IPS-20b (cell line): ENCODE data around the gene ACTRT3.

Source experiments
- H3K27ac ChIP-seq: one replicate; pipeline ENCODE4 v1.5.1; 2013; ENCODE audit warnings: low read length
- H3K27me3 ChIP-seq: 2 replicates; pipeline ENCODE4 v1.6.1; 2013; ENCODE audit warnings: mild to moderate bottlenecking, low read length, inconsistent platforms; ENCODE audit not compliant: insufficient read depth
- H3K36me3 ChIP-seq: 2 replicates; pipeline ENCODE4 v1.6.1; 2013; ENCODE audit warnings: low read depth, mild to moderate bottlenecking, inconsistent platforms, low read length, moderate library complexity; ENCODE audit not compliant: insufficient read depth
- H3K4me1 ChIP-seq: 2 replicates; pipeline ENCODE4 v1.6.1; 2013; ENCODE audit warnings: mild to moderate bottlenecking, control low read depth, inconsistent platforms, low read length, moderate library complexity; ENCODE audit not compliant: insufficient read depth
- H3K4me3 ChIP-seq: 2 replicates; pipeline ENCODE4 v1.5.1; 2013; ENCODE audit warnings: mild to moderate bottlenecking, low read length, inconsistent platforms
- H3K9ac ChIP-seq: 2 replicates; pipeline ENCODE4 v1.6.1; 2013; ENCODE audit warnings: low read depth, mild to moderate bottlenecking, inconsistent platforms, low read length, moderate library complexity
- H3K9me3 ChIP-seq: 2 replicates; pipeline ENCODE4 v1.6.1; 2013; ENCODE audit warnings: mild to moderate bottlenecking, low read depth, low read length, inconsistent platforms; ENCODE audit not compliant: insufficient read depth

Gene ACTRT3

DNA sequence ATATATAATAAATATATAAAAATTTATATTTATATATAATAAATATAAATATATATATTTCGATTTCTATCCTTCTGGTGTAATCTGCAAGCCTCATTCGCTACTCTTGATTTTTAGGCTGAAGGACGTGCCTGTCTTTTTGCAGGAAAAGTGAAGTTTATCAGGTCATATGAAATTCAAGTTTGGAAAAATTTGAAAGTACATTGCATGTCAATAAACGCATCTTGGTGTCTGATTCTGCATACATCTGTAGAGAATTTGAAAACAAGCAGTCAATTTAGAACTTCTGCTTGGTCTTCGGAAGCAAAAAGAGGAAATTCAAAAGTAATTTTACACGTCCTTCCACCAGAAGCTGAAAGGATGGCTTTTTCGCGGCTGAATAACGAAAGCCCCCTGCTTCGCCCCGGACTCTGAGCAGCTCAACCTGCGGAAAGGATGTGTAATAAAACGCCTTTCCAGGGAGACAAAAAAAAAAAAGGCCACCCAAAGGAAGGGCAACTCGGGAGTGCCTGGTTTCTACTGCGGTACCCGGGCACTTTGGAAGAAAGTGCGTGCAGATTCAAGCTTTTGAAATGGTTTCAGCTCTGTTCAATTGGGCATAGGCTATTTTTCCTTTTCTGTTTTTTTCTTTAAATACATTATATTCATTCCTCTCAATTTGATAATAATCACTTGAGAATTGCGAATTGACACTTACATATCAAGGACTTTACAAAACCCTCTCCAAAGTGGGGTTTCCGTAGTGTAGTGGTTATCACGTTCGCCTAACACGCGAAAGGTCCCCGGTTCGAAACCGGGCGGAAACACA is 2.3 kb upstream of the ACTRT3 start:
- H3K36me3 ChIP-seq = peaks cover 16% of the 10 kb centered on the region
- no peaks in the 10 kb centered on the region for H3K27me3 ChIP-seq
- H3K27ac ChIP-seq = no peak overlapping the region
- peaks cover 13% of the 10 kb centered on the region for H3K4me1 ChIP-seq
- peak overlapping the region; percentile 96; the same call in 1 of the 2 replicates for H3K9ac ChIP-seq
- no peaks in the 10 kb centered on the region for H3K9me3 ChIP-seq
- H3K4me3 ChIP-seq = peak overlapping the region; percentile 91

DNA sequence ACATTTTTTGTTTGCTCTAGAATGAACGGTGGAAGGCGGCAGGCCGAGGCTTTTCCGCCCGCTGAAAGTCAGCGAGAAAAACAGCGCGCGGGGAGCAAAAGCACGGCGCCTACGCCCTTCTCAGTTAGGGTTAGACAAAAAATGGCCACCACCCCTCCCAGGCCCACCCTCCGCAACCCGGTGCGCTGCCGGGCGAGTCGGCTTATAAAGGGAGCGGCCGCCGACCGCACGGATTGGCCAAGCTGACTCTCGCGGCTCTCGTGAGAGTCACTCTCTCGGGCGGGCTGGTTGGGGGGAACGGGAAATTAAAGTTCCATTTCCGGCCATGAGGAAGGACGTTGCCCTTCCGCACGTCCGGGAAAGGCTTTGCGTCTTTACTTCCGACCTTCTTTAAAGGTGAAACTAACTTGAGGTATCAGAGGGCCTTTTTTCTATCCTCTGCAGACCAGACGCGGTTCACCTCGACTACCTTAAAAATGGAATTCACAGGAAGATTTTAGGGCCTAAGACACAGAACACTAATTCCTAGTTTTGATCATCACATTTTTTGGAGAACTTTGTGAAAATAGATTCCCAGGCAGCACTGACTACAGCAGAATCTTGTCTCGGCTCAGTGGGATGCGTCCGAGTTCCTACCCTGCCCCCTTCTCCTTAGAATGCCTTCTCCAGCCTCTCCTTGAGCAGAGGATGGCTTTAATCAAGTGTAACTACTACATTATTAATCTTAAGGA is 4.3 kb downstream of the ACTRT3 start, which contains the start of gene TERC:
Gene TERC, minus strand, starts transcription at position 179 of the 731 bp plus-strand sequence.
- Histone ChIP-seq H3K9ac (peak within 1 kb of the TSS; percentile 83; the same call in 1 of the 2 replicates), H3K9me3 (peaks cover 5% of the 10 kb centered on the region; the same call in 1 of the 2 replicates), H3K27ac (no peak within 1 kb of the TSS), H3K4me1 (no peaks in the 10 kb centered on the region), H3K27me3 (no peaks in the 10 kb centered on the region), H3K36me3 (no peaks in the 10 kb centered on the region; the same call in 1 of the 2 replicates), H3K4me3 (peak within 1 kb of the TSS; percentile 73)

DNA sequence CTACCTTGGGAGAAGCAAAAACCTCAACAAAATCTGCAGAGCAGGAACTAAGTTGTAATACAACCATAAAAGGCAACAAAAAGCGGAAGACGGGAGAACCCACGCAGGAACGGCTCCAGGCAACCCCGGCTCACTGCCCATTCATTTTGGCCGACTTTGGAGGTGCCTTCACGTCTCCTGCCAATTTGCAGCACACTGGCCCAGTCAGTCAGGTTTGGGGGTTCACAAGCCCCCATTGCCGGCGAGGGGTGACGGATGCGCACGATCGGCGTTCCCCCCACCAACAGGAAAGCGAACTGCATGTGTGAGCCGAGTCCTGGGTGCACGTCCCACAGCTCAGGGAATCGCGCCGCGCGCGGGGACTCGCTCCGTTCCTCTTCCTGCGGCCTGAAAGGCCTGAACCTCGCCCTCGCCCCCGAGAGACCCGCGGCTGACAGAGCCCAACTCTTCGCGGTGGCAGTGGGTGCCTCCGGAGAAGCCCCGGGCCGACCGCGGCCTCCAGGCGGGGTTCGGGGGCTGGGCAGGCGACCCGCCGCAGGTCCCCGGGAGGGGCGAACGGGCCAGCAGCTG is 5.0 kb downstream of the ACTRT3 start:
- H3K36me3 ChIP-seq = no peaks in the 10 kb centered on the region; the same call in 1 of the 2 replicates
- peak overlapping the region; percentile 83; the same call in 1 of the 2 replicates for H3K9ac ChIP-seq
- peaks cover 5% of the 10 kb centered on the region; the same call in 1 of the 2 replicates for H3K9me3 ChIP-seq

DNA sequence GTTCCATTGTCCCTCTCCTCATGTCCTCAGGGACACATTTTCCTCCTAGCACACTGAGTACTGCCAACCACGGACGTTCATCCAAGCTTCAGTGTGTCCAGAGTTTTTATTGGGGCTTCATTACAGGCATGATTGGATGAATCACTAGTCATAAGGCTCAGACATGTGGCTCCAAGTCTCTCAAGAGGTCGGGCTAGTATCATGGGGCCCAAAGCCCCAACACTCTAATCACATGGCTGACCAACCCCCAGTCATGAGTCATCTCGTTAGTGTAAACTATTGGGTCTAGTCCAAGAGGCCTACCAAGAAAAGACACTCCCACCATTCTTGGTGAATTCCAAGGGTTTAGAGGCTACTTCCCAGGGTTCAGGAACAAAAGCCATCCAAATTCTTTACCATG is 8.9 kb downstream of the ACTRT3 start:
- no peak overlapping the region for H3K27ac ChIP-seq
- H3K9ac ChIP-seq = no peak overlapping the region
- no peaks in the 10 kb centered on the region for H3K4me1 ChIP-seq
- H3K36me3 ChIP-seq = no peaks in the 10 kb centered on the region
- no peaks in the 10 kb centered on the region for H3K27me3 ChIP-seq
- H3K4me3 ChIP-seq = no peak overlapping the region
- peaks cover 5% of the 10 kb centered on the region; the same call in 1 of the 2 replicates for H3K9me3 ChIP-seq

More for the DNA sequence above, 5.0 kb downstream of the ACTRT3 start:
- Histone ChIP-seq H3K4me1 (no peaks in the 10 kb centered on the region), H3K4me3 (peak overlapping the region; percentile 73), H3K27ac (no peak overlapping the region), H3K27me3 (no peaks in the 10 kb centered on the region)

DNA sequence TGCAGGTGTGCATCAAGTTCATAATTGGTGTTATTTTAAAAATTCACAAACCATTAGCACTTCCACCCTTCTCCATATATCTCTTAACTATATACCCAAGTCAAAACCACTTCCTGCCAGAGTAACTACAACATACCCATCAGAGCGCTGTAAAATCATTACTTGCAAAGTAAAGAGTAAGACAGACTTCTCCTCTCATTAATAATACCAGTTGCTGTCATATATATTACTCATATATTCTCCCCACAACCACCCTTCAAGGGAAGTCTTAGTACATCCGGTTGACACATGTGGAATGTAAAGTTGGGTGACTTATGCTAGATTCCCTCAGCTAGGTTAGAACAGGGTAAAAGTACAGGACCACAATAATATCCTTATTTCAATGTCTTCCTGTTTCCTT is 10.1 kb downstream of the ACTRT3 start:
- no peaks in the 10 kb centered on the region for H3K36me3 ChIP-seq
- H3K27ac ChIP-seq = no peak overlapping the region
- peaks cover 5% of the 10 kb centered on the region; the same call in 1 of the 2 replicates for H3K9me3 ChIP-seq
- no peak overlapping the region for H3K4me3 ChIP-seq
- no peaks in the 10 kb centered on the region for H3K4me1 ChIP-seq
- no peaks in the 10 kb centered on the region for H3K27me3 ChIP-seq
- no peak overlapping the region for H3K9ac ChIP-seq

DNA sequence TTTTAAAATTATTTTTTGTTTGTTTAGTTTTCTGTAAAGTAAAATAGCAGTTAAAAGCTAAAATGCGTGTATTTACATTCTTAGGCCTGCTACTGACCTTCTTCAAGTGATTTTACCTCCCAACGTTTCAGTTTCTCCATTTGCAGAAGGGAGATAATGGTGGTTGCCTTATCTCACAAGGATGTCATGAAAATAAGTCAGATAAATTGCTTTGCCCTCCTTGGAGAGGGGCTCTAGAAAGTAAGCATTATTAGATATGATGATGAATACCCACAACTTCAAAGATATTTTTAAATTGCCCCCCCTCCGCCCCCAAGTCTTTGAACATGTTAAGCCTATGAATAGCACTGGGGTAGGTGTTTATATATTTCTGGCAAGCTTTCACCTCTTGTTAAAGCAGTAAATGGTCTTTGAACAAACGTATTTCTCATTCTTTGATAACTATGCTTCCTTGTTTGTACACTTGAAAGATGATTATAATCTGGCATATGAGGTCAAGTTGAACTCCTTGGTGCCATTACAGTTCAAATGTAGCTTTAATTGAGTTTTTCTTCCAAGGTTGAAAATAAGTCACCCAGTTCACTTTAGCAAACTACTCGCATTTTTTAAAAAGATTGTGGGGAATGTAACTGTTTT is 10.9 kb downstream of the ACTRT3 start:
- no peak overlapping the region for H3K4me3 ChIP-seq
- H3K9me3 ChIP-seq = peaks cover 4% of the 10 kb centered on the region; the same call in 1 of the 2 replicates
- no peaks in the 10 kb centered on the region for H3K36me3 ChIP-seq
- H3K27me3 ChIP-seq = no peaks in the 10 kb centered on the region
- no peak overlapping the region for H3K9ac ChIP-seq
- H3K4me1 ChIP-seq = no peaks in the 10 kb centered on the region
- H3K27ac ChIP-seq = no peak overlapping the region

DNA sequence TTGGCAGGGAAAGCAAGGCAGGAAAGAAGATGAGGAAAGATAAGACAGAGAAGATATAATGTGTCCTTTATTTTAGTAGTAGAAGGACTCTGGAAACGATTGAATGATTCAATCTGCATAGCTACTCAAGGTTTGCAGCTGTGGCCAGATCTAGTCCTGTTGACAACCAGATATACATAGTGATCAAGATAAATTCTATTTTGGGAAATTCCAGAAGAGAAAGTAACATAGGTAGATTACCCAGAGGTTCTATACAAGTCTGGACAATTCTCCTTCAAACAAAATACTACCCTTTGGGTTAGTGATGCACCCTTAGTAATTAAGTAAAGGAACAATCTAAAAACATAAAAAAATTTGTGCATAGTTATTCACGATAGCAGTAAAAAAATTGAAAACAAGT is 13.9 kb downstream of the ACTRT3 start:
- no peaks in the 10 kb centered on the region for H3K9me3 ChIP-seq
- H3K27me3 ChIP-seq = no peaks in the 10 kb centered on the region

DNA sequence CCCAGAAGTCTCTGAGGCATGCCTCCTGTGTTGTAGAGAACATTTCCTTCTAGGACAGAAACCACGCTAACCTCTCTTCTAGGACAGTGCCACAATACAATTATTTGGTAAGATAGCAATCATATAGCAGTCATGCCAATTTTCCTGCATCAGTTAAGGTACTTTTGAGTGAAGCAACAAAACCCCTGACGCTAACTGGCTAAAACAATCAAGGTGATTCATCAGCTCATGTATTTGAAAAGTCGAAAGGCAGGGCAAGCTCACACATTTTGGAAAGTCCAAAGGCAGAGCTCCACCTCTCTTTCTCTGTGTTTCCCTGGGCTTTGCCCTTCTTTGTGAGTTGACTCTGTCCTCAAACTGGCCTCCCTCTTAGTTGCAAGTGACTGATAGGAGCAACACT is 14.7 kb downstream of the ACTRT3 start:
- Histone ChIP-seq H3K27me3 (no peaks in the 10 kb centered on the region), H3K4me3 (no peak overlapping the region), H3K36me3 (no peaks in the 10 kb centered on the region), H3K9ac (no peak overlapping the region), H3K27ac (no peak overlapping the region), H3K9me3 (no peaks in the 10 kb centered on the region), H3K4me1 (no peaks in the 10 kb centered on the region)

More for the DNA sequence above, 13.9 kb downstream of the ACTRT3 start:
- no peaks in the 10 kb centered on the region for H3K36me3 ChIP-seq
- no peak overlapping the region for H3K4me3 ChIP-seq
- no peaks in the 10 kb centered on the region for H3K4me1 ChIP-seq
- H3K27ac ChIP-seq = no peak overlapping the region
- H3K9ac ChIP-seq = no peak overlapping the region

DNA sequence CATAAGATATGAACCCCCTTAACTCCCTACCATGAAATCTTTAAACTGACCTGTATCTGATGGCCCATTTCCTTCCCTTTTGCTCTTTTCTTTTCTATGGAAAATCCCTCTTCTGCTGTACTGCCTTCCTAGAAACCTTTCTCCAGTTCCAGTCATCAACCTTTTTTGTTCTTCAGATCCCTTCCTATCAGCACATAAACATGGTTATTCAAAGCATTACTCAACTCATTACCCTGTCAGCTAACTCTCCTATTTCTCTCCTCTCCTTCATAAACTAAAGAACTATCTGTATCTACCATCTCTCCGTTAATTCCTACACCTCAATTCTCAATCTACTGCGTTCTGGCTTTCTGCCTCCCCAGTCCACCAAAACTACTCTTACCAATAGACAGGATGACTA is 17.5 kb downstream of the ACTRT3 start:
- Histone ChIP-seq H3K27me3 (no peaks in the 10 kb centered on the region), H3K27ac (no peak overlapping the region), H3K36me3 (no peaks in the 10 kb centered on the region), H3K9me3 (no peaks in the 10 kb centered on the region), H3K9ac (no peak overlapping the region), H3K4me1 (no peaks in the 10 kb centered on the region), H3K4me3 (no peak overlapping the region)

DNA sequence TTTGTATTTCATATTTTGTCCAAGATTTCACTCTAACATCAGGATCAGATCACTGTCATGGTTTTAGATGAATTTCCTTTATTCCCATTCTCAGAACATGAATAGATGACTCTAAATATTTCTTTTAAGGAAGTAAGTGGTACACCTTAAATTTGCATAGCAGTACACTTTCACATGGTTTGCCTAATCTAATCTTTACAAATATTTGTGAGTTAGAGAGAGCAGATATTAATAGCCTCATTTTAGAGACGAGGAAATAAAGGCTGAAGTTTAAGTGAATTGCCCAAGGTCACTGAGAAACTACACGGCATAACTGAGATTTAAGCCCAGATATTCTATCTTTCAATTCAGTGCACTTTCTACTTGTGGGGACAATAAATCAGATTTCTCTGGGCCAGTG is 18.7 kb downstream of the ACTRT3 start:
- Histone ChIP-seq H3K9ac (no peak overlapping the region), H3K27me3 (no peaks in the 10 kb centered on the region)

DNA sequence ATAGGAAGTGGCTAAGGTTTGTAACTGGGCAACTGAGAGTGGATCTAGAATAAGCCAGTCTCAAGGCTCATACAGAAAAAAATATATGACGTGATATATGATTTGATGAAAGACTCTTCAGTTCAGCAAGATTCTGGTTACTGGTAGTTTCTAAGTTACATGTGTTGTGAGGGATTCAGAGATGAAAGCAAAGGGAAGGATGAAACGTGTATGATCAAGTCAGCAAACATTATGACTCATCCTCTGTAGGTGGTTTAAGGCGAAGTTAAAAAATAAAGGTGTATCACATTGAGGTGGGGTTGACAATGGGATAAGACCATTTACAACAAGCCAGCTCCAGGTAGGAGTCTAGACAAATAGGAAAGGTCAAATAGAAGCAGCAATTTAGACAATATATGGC is 20.7 kb downstream of the ACTRT3 start:
- no peak overlapping the region for H3K4me3 ChIP-seq
- no peak overlapping the region for H3K9ac ChIP-seq
- H3K9me3 ChIP-seq = no peaks in the 10 kb centered on the region
- H3K27me3 ChIP-seq = no peaks in the 10 kb centered on the region
- no peaks in the 10 kb centered on the region for H3K36me3 ChIP-seq
- H3K27ac ChIP-seq = no peak overlapping the region
- H3K4me1 ChIP-seq = no peaks in the 10 kb centered on the region; the same call in 1 of the 2 replicates

More for the DNA sequence above, 18.7 kb downstream of the ACTRT3 start:
- no peaks in the 10 kb centered on the region for H3K9me3 ChIP-seq
- no peaks in the 10 kb centered on the region for H3K4me1 ChIP-seq
- no peaks in the 10 kb centered on the region for H3K36me3 ChIP-seq
- no peak overlapping the region for H3K4me3 ChIP-seq
- no peak overlapping the region for H3K27ac ChIP-seq
